BE2C (cell line): Measurements from ENCODE around the gene SNAP25.

ENCODE experiments used
- DNase-seq: peaks from one replicate; pipeline ENCODE4 v3.0.0-alpha.2; 2020
- H3K27me3 ChIP-seq: fragments of 250-450 bp; sonication (Bioruptor Pico); 2 replicates; pipeline ENCODE4 v1.5.1; 2020; ENCODE audit warnings: mild to moderate bottlenecking
- H3K36me3 ChIP-seq: fragments of 250-450 bp; sonication (Bioruptor Pico); 2 replicates; pipeline ENCODE4 v1.5.1; 2020; ENCODE audit warnings: mild to moderate bottlenecking
- H3K4me1 ChIP-seq: fragments of 250-450 bp; sonication (Bioruptor Pico); 2 replicates; pipeline ENCODE4 v1.5.1; 2020
- H3K4me3 ChIP-seq: 2 replicates; pipeline ENCODE4 v1.5.1; 2011; ENCODE audit warnings: low read depth, low read length
- H3K9me3 ChIP-seq: fragments of 250-450 bp; sonication (Bioruptor Pico); 2 replicates; pipeline ENCODE4 v1.5.1; 2020
- TF ChIP-seq, protein P1 (sequence below): IDR thresholded peaks from 2 replicates; pipeline ENCODE4 v1.5.1; 2012; ENCODE audit warnings: mild to moderate bottlenecking, low read depth, low read length

The SNAP25 gene

DNA sequence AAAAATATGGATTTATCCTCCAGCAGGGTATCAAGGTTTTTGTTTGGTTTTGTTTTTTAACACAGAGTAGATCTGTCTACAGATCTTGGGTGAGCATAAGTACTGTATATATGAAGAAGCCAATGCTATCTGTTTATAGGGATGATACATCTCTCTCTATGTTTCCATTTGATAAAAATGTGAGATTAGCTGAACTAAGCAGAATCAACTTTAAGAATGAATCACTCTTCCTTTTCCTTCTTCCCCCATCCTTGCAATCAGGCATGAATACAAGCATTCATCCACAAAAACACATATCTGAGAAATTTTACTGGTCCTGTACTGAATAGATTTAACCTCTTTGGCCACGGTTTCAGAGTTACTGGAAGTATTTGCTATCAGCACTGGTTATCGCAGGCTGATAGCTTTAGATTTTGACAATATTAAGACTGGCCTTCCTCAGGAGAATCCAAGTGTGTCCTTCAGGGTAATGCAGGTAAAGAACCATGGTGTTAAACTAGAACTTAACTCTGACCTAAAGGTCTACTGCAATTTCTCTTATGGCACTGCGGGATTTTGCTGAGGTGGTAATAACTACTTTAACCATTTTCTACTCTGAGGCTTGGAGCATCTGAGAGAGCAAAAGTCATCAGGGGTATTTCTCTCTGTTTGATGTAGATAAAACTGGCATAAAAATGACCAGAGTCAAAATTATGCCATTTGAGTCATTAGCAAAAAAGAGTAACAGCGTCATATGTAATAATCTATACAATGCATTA lies 1.5 kb downstream of the SNAP25 start:
- Histone ChIP-seq H3K4me1 (peaks cover under 1% of the 10 kb centered on the region; the same call in 1 of the 2 replicates), H3K36me3 (no peaks in the 10 kb centered on the region), H3K4me3 (peak overlapping the region; percentile 98), H3K27me3 (no peaks in the 10 kb centered on the region), H3K9me3 (no peaks in the 10 kb centered on the region)
- DNase-seq = no peak
- TF ChIP-seq, protein P1, sequence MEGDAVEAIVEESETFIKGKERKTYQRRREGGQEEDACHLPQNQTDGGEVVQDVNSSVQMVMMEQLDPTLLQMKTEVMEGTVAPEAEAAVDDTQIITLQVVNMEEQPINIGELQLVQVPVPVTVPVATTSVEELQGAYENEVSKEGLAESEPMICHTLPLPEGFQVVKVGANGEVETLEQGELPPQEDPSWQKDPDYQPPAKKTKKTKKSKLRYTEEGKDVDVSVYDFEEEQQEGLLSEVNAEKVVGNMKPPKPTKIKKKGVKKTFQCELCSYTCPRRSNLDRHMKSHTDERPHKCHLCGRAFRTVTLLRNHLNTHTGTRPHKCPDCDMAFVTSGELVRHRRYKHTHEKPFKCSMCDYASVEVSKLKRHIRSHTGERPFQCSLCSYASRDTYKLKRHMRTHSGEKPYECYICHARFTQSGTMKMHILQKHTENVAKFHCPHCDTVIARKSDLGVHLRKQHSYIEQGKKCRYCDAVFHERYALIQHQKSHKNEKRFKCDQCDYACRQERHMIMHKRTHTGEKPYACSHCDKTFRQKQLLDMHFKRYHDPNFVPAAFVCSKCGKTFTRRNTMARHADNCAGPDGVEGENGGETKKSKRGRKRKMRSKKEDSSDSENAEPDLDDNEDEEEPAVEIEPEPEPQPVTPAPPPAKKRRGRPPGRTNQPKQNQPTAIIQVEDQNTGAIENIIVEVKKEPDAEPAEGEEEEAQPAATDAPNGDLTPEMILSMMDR = no peak

DNA sequence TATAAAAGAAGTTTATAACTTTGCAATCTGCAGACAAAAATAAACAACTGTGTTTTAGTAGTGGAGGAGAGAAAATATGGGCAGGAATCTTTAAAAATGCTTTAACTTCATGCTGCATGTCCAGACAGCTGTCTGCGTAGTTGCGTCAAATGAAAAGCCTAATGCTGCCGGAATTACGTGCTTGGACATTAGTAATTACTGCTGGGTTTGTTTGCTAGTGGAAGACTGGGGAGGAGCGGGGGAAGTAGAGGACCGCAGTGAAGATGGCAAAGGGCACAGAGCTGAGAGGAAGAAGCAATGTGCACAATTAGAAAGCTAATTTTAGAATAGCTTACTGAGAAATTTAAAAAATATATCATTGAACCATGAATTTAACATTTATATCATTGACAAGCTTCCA lies 2.4 kb downstream of the SNAP25 start:
- peaks cover 6% of the 10 kb centered on the region; the same call in 1 of the 2 replicates for H3K4me1 ChIP-seq
- DNase-seq = no peak
- no peaks in the 10 kb centered on the region for H3K36me3 ChIP-seq
- H3K4me3 ChIP-seq = no peak overlapping the region
- no peaks in the 10 kb centered on the region for H3K27me3 ChIP-seq
- H3K9me3 ChIP-seq = no peaks in the 10 kb centered on the region
- TF ChIP-seq, protein P1 = no peak

DNA sequence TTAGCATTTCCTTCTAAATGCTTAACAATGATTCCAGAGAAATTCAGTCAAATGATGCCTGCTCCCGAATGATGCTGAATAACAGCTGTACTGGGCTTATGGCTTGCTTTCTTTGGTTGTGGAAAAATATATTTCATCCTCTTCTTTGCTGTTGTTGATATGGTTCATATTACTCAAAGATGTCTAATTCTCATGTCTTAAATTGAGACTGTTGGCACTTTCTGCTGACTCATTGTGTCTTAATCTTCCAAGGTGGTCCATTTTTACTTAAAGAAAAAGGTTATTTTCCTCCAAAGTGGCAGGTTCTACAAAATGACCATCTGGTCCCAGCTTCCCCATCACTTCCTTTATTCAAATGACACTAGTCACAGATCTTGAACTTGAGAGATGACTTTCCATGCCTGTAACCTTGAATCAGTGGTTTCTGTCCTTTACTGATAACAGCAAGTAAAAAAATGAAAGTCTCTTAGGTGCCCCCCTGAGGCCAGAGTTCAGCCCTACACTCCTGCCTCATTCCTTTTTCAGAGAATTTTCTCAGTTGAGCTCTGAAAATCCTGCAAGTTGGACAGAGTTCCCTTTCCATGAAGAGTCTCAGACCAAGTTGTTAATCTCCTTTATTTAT lies 6.9 kb downstream of the SNAP25 start:
- H3K9me3 ChIP-seq = no peaks in the 10 kb centered on the region
- H3K4me1 ChIP-seq = peaks cover 6% of the 10 kb centered on the region; the same call in 1 of the 2 replicates
- no peaks in the 10 kb centered on the region for H3K27me3 ChIP-seq
- H3K36me3 ChIP-seq = peaks cover 17% of the 10 kb centered on the region
- TF ChIP-seq, protein P1 = peak; percentile 70
- peak; percentile 37 for DNase-seq
- H3K4me3 ChIP-seq = no peak overlapping the region

DNA sequence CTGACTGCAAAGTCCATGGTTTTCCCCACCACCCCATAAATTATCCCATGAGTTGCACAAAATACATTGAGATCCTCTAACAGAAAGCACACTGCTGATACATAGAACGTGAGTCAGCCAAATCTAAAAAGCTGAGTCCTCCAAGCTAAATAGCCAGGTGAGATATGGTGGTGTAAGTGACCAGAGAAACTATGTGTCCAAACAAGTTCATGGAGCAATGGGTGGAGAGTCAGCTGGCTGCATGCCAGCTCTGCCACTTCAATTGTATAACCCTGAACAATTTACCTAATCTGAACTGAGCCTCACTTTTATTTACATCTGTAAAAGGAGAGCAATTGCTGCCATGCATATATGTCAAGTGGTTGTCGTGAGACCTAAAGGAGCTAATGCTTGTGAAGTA lies 9.7 kb downstream of the SNAP25 start:
- TF ChIP-seq, protein P1 = no peak
- no peak overlapping the region for H3K4me3 ChIP-seq
- peaks cover 6% of the 10 kb centered on the region; the same call in 1 of the 2 replicates for H3K4me1 ChIP-seq
- no peak for DNase-seq
- H3K9me3 ChIP-seq = no peaks in the 10 kb centered on the region
- no peaks in the 10 kb centered on the region for H3K27me3 ChIP-seq
- H3K36me3 ChIP-seq = peaks cover 17% of the 10 kb centered on the region

DNA sequence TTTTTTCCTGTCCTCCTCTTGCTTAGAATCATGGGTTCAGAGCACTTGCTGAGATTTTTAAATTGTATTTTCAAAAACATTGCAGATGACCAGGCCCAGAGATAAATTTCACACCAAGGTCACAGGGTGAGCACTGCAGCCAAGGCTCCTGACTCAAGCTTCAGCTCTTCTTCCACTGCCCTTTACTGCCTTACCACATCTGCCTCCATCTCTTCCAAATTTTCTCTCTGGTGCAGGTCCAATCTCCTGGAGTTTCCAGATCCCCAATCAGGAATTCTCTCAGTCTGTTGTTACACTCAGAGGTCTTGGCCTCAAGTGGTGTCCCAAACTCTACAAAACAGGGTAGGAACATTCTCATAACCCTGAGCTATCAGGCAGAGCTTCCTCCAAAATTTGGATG lies 12.7 kb downstream of the SNAP25 start:
- peaks cover 17% of the 10 kb centered on the region for H3K36me3 ChIP-seq
- H3K4me1 ChIP-seq = no peaks in the 10 kb centered on the region
- no peaks in the 10 kb centered on the region for H3K9me3 ChIP-seq
- no peak overlapping the region for H3K4me3 ChIP-seq
- DNase-seq = no peak
- TF ChIP-seq, protein P1 = no peak
- no peaks in the 10 kb centered on the region for H3K27me3 ChIP-seq
